Measurements from ENCODE around the gene SLC14A1. TPM values are rescaled to one million over a fixed set of nuclear protein-coding genes. Genes with fewer than 3 reads are reported as not detected.

Gene SLC14A1
- total and polyA plus RNA-seq, 2 of the 4 experiments (the other 2 are of a cell fraction) = 20.5 to 31.9 TPM

- peak overlapping the region; percentile 32; the same call in 1 of the 2 replicates for H3K23ac ChIP-seq (ENCODE audit: low read depth, low read length)
- H3K9me3 ChIP-seq (ENCODE audit: control insufficient read depth, insufficient read depth, low read length) = no peaks in the 10 kb centered on the region
- peak overlapping the region; percentile 91 for H2BK120ac ChIP-seq (ENCODE audit: low read depth, low read length)
- H4K20me1 ChIP-seq (ENCODE audit: insufficient read depth, low read length) = no peaks in the 10 kb centered on the region
- in situ Hi-C loops (cut with MboI; ENCODE audit: low sequenced_read_pairs) = no loop called here
- intact Hi-C loops (cut with micrococcal nuclease) = no loop called here
- peak overlapping the region; percentile 64 to 81 for H4K8ac ChIP-seq (ENCODE audit: low read depth in 2 of 2, low read length in 2 of 2)
- peak overlapping the region; percentile 46; the same call in 1 of the 2 replicates for H4K5ac ChIP-seq (ENCODE audit: low read depth, low read length)
- H3K18ac ChIP-seq (ENCODE audit: low read depth, low read length) = peak overlapping the region; percentile 64
- peak overlapping the region; percentile 97 for H2BK5ac ChIP-seq (ENCODE audit: low read depth, low read length, poor library complexity, severe bottlenecking)
- H2BK20ac ChIP-seq (ENCODE audit: low read depth, low read length) = peak overlapping the region; percentile 89
- WGBS, 2 experiments (ENCODE audit: extremely low coverage in 2 of 2, insufficient read length in 1 of 2) = no CpG with 5 or more reads among the region's 5 CpGs
- H3K14ac ChIP-seq (replicated peaks; ENCODE audit: low read depth, low read length) = peak overlapping the region; percentile 67; the same call in 1 of the 2 replicates
- DNase-seq (peak; percentile 49), ATAC-seq (ENCODE audit: low read depth) (peak; percentile 52)
- H3K9ac ChIP-seq (ENCODE audit: low read depth, low read length) = no peak overlapping the region
- H4K91ac ChIP-seq (ENCODE audit: insufficient read depth, low read depth, low read length) = peak overlapping the region; percentile 78
- H2AK5ac ChIP-seq (ENCODE audit: low read depth, low read length) = peak overlapping the region; percentile 95
- dilution Hi-C loops (cut with HindIII; ENCODE audit: low sequenced_read_pairs, unreplicated experiment) = no loop called here
- peaks cover 8% of the 10 kb centered on the region for H3K4me1 ChIP-seq (ENCODE audit: control insufficient read depth, insufficient read depth, low read length)
- H2BK15ac ChIP-seq (ENCODE audit: low read depth, low read length) = peak overlapping the region; percentile 85; the same call in 2 of the 3 replicates
- H3K4me3 ChIP-seq (ENCODE audit: insufficient read depth, low read depth, low read length) = no peak overlapping the region
- H3K56ac ChIP-seq (ENCODE audit: extremely low read depth, insufficient read depth, low read length) = peak overlapping the region; percentile 60; the same call in 1 of the 2 replicates
- peak overlapping the region; percentile 21; the same call in 1 of the 2 replicates for H3K4me2 ChIP-seq (ENCODE audit: low read depth, low read length)
- H3K27me3 ChIP-seq (ENCODE audit: control insufficient read depth, insufficient read depth, low read length) = no peaks in the 10 kb centered on the region
- BruUV-seq (replicated peaks) = no TSS peak
- no peaks in the 10 kb centered on the region for H3K36me3 ChIP-seq (ENCODE audit: control insufficient read depth, insufficient read depth, low read length)
- no peaks in the 10 kb centered on the region for H3K9me1 ChIP-seq (ENCODE audit: insufficient read depth, low read length)
- H2AFZ ChIP-seq (replicated peaks; ENCODE audit: low read length, poor library complexity) = peak overlapping the region; percentile 58
- ChIA-PET POLR2A (ENCODE audit: unreplicated experiment) (interaction anchor here (1.4 kb wide), 1 partner anchor 12 kb away, joined by 4 read pairs; no protein-coding TSS in a partner anchor), CTCF (interaction anchor here (0.6 to 1.0 kb wide), 2 partner anchors 12 to 64 kb away, joined by 3 read pairs; no protein-coding TSS in a partner anchor)
- H2AK9ac ChIP-seq (replicated peaks; ENCODE audit: low read depth, low read length, poor library complexity) = peak overlapping the region; percentile 12
- H3K79me1 ChIP-seq (ENCODE audit: low read depth in 1 of 2, low read length in 2 of 2) = no peaks in the 10 kb centered on the region
- H3K27ac ChIP-seq (ENCODE audit: insufficient read depth, low read length) = peak overlapping the region; percentile 85
- peak overlapping the region; percentile 93 for H3K4ac ChIP-seq (ENCODE audit: low read depth, low read length)
- TF ChIP-seq FOS (IDR thresholded peaks at IDR 0.05; ENCODE audit: low read depth, low read length) (no peak), BHLHE40 (IDR thresholded peaks at IDR 0.05; ENCODE audit: low read depth, low read length) (no peak), CEBPB (IDR thresholded peaks at IDR 0.05; ENCODE audit: low read depth, low read length) (no peak), NFE2L2 (IDR thresholded peaks at IDR 0.05; ENCODE audit: low read depth, low read length) (no peak), CHD1 (IDR thresholded peaks at IDR 0.05; ENCODE audit: low read depth, low read length) (no peak), ELK1 (IDR thresholded peaks at IDR 0.05; ENCODE audit: borderline replicate concordance, low read depth, low read length) (no peak), MAZ (IDR thresholded peaks at IDR 0.05; ENCODE audit: borderline replicate concordance, low read depth, low read length) (no peak), MXI1 (IDR thresholded peaks at IDR 0.05; ENCODE audit: borderline replicate concordance, low read depth, low read length) (no peak), POLR2A (IDR thresholded peaks at IDR 0.05; ENCODE audit: low read depth, low read length) (no peak), CTCF (conservative IDR thresholded peaks at IDR 0.05; ENCODE audit: low read depth, low read length) (no peak), RCOR1 (IDR thresholded peaks at IDR 0.05; ENCODE audit: insufficient replicate concordance, low read length) (no peak), RFX5 (IDR thresholded peaks at IDR 0.05; ENCODE audit: low read depth, low read length) (no peak), RAD21 (IDR thresholded peaks at IDR 0.05; ENCODE audit: low read length) (no peak), USF2 (IDR thresholded peaks at IDR 0.05; ENCODE audit: low read depth, low read length) (no peak)
Measured at GRCh38 chr18:45792506-45793263, 68.7 kb downstream of the SLC14A1 start.
